HG03378 (cell line): ENCODE results near the gene MLLT6.

Source experiments
- ATAC-seq: cut with Tn5 transposase; IDR thresholded peaks from one replicate; pipeline ENCODE4 v1.9.1; 2021; ENCODE audit warnings: mild to moderate bottlenecking, moderate library complexity; ENCODE audit not compliant: unreplicated experiment

Gene MLLT6

GRCh38 chr17:38753071-38753506, 48.0 kb downstream of the MLLT6 start:
- ATAC-seq = no peak

GRCh38 chr17:38761612-38762011, 56.5 kb downstream of the MLLT6 start:
- no peak for ATAC-seq

GRCh38 chr17:38762231-38762630, 57.2 kb downstream of the MLLT6 start:
- no peak for ATAC-seq

- no peak for ATAC-seq
These were observed 61.3 kb downstream of the MLLT6 start for GRCh38 chr17:38766341-38766740.

GRCh38 chr17:38768417-38768816, 63.3 kb downstream of the MLLT6 start:
- no peak for ATAC-seq

DNA sequence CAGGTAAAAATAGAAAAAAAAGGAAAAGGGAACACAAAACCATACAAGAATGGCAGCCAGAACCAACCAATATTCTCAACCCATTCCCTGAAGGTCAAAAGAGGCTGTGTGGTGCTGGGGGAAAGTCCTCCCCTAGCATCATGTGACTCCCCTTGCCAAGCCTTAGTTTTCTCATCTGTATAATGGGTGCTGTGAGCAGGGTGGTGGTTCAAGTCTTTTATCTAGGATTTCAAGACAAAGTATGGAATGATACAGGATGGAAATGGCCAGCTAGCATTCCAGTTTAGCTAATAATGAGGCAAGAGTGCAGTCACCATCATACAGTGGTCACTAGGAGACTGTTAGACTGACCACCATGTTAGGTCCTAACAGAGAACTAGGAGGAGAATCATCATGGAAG, 68.2 kb downstream of the MLLT6 start:
- no peak for ATAC-seq

DNA sequence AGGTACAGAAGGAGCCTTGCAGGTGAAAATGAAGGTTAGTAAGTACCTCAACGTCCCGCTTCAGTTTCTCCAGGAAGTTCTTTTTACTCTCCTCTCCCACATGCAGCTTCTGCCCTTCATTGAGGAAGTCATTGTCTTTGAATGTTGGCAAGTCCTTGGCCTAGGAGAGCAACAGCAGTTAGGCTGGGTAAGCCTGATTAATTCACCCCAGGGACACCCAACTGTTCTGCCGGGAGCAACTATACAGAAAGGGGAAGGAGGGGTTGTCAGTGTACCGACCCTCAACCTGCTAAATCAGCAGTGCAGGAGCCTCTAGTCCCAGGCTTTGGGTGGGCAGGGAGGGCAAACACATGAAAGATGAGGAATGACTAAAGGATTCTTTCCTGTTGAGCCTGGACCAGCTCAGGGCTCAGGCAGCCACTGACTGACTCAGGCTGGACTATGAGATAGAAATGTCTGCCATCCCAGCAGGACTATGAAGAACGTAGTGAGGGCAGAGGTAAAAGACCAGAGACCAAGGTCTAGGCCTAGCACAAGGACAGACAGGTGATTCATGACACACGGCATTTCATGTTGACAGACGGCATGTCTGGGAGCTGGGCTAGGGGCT, 72.7 kb downstream of the MLLT6 start:
- no peak for ATAC-seq
